B cell (primary cell): ENCODE data around the gene RAN. TPM values are rescaled to one million over a fixed set of nuclear protein-coding genes. Genes with fewer than 3 reads are reported as not detected.

Experiments
- ATAC-seq: fragments of 200-7000 bp; cut with Tn5 transposase; one replicate; pipeline ENCODE4 v1.10.0; 2021; ENCODE audit warnings: low read depth, mild to moderate bottlenecking, moderate number of reproducible peaks, moderate library complexity
- CTCF ChIA-PET: fragments of 350-600 bp; sonication (Branson Sonifier 250); formaldehyde crosslinking; loops from one replicate; lab custom pipeline; 2021; ENCODE audit warnings: antibody characterized with exemption, inconsistent platforms; lab: Charles Lee
- POLR2A ChIA-PET: fragments of 350-600 bp; sonication (Branson Sonifier 250); formaldehyde crosslinking; loops from one replicate; lab custom pipeline; 2021; ENCODE audit warnings: antibody characterized with exemption; lab: Charles Lee
- DNase-seq: peaks from one replicate; pipeline ENCODE4 v3.0.0; 2013
- H2AFZ ChIP-seq: 2 replicates; pipeline ENCODE4 v1.6.1; 2012; ENCODE audit warnings: mild to moderate bottlenecking, low read depth, low read length; ENCODE audit not compliant: insufficient read depth, poor library complexity, severe bottlenecking
- H3K27ac ChIP-seq, 2 donors: 1 replicate in 1 of 2; 2 replicates in 1 of 2; pipeline ENCODE4 v1.5.1; 2012 to 2013; ENCODE audit warnings: low read length in 2 of 2, mild to moderate bottlenecking in 2 of 2, moderate library complexity in 1 of 2
- H3K27me3 ChIP-seq, 4 experiments: fragments of 200-600 bp in 1 of 4; sonication (generic) in 1 of 4; replicated peaks in 1 of 4; 1 replicate in 2 of 4; 2 replicates in 2 of 4; pipeline versions ENCODE4 v1.6.1 to v1.7.0; 2013 to 2016; ENCODE audit warnings: low read length in 3 of 4, mild to moderate bottlenecking in 2 of 4, mixed read lengths in 1 of 4, moderate library complexity in 1 of 4; ENCODE audit not compliant: insufficient read depth in 4 of 4, control insufficient read depth in 3 of 4; ENCODE audit errors: control extremely low read depth in 1 of 4
- H3K36me3 ChIP-seq, 2 experiments: replicated peaks in 1 of 2; 1 replicate in 1 of 2; 2 replicates in 1 of 2; pipeline versions ENCODE4 v1.6.1 to v1.7.1; 2013; ENCODE audit warnings: low read length in 1 of 2; ENCODE audit not compliant: insufficient read depth in 2 of 2, control insufficient read depth in 1 of 2; ENCODE audit errors: control extremely low read depth in 1 of 2, extremely low read depth in 1 of 2
- H3K4me1 ChIP-seq, 2 donors: fragments of 200-600 bp in 1 of 2; sonication (generic) in 1 of 2; 1 replicate in 1 of 2; 2 replicates in 1 of 2; pipeline versions ENCODE4 v1.5.1 to v1.6.1; 2013 to 2017; ENCODE audit warnings: low read length in 2 of 2; ENCODE audit not compliant: control insufficient read depth in 2 of 2, insufficient read depth in 2 of 2
- H3K4me2 ChIP-seq: replicated peaks from 2 replicates; pipeline ENCODE3; 2012; ENCODE audit warnings: mild to moderate bottlenecking, low read depth, low read length; ENCODE audit not compliant: poor library complexity, severe bottlenecking
- H3K4me3 ChIP-seq, 5 experiments: fragments of 200-600 bp in 1 of 5; sonication (generic) in 1 of 5; 1 replicate in 3 of 5; 2 replicates in 2 of 5; pipeline versions ENCODE4 v1.5.1 to v1.7.0; 2011 to 2016; ENCODE audit warnings: low read length in 4 of 5, mild to moderate bottlenecking in 4 of 5, low read depth in 2 of 5, control low read depth in 1 of 5, moderate library complexity in 1 of 5; ENCODE audit not compliant: insufficient read depth in 1 of 5; ENCODE audit errors: control extremely low read depth in 1 of 5, extremely low read depth in 1 of 5
- H3K79me2 ChIP-seq: fragments of 200-600 bp; sonication (generic); one replicate; pipeline ENCODE4 v1.6.0; 2016; ENCODE audit warnings: low read length; ENCODE audit not compliant: control insufficient read depth, insufficient read depth
- H3K9ac ChIP-seq: fragments of 200-600 bp; sonication (generic); 2 replicates; pipeline ENCODE4 v1.6.1; 2017; ENCODE audit warnings: mild to moderate bottlenecking, low read length, moderate library complexity
- H3K9me3 ChIP-seq, 3 donors: one replicate each; pipeline versions ENCODE4 v1.6.1 to v1.7.1; 2013; ENCODE audit warnings: low read length in 2 of 3; ENCODE audit not compliant: control insufficient read depth in 2 of 3, insufficient read depth in 1 of 3; ENCODE audit errors: control extremely low read depth in 1 of 3
- H4K20me1 ChIP-seq: 2 replicates; pipeline ENCODE4 v1.6.0; 2012; ENCODE audit warnings: mild to moderate bottlenecking, low read length; ENCODE audit not compliant: insufficient read depth, control insufficient read depth, poor library complexity, severe bottlenecking
- H3K27ac Mint-ChIP-seq: one replicate; pipeline ENCODE4 v1.8.0; 2021; ENCODE audit warnings: mixed read lengths
- H3K27me3 Mint-ChIP-seq: one replicate; pipeline ENCODE4 v1.8.0; 2021; ENCODE audit warnings: mixed read lengths
- H3K4me1 Mint-ChIP-seq: one replicate; pipeline ENCODE4 v1.8.0; 2021; ENCODE audit warnings: mixed read lengths
- H3K4me3 Mint-ChIP-seq: one replicate; pipeline ENCODE4 v1.8.0; 2021; ENCODE audit warnings: mixed read lengths
- H3K9me3 Mint-ChIP-seq: one replicate; pipeline ENCODE4 v1.8.0; 2022; ENCODE audit warnings: mixed read lengths; ENCODE audit not compliant: insufficient read depth
- EZH2 ChIP-seq: IDR thresholded peaks from 2 replicates; pipeline ENCODE4 v1.6.1; 2012; ENCODE audit warnings: borderline replicate concordance, low read depth, mild to moderate bottlenecking, moderate library complexity, low read length; ENCODE audit not compliant: insufficient read depth, poor library complexity, severe bottlenecking
- WGBS: methylation state at CpG from one replicate; pipeline ENCODE4 v1.1.5; 2013; ENCODE audit warnings: missing lambda C conversion rate; ENCODE audit not compliant: insufficient coverage; 5-methylcytosine and 5-hydroxymethylcytosine counted together
- intact Hi-C: fragments of 100-400 bp; cut with micrococcal nuclease; formaldehyde crosslinking; loops from one replicate; pipeline ENCODE4 v1.10.0; 2022
- polyA plus RNA-seq: library from polyadenylated mRNA; depleted of rRNA; stranded (reverse); fragments of >200 nt; gene quantifications from 2 replicates; pipeline ENCODE4 v1.2.3, GENCODE V29; 2012
- total RNA-seq, 2 donors: library from RNA; stranded (reverse); fragments of 120-200 nt in 1 of 2; gene quantifications; 1 replicate in 1 of 2; 2 replicates in 1 of 2; pipeline versions ENCODE4 v1.2.3 to v1.2.4, GENCODE V29; 2013 to 2022
- TF ChIP-seq, protein P1 (sequence below): fragments of 200-600 bp; IDR thresholded peaks from one replicate; pipeline ENCODE4 v1.8.0; 2022; ENCODE audit warnings: antibody characterized with exemption, mild to moderate bottlenecking

RAN gene
- total and polyA plus RNA-seq, 2 donors (not counting 1 experiment from before 2014, with no cell fraction given) = 298 to 339 TPM

DNA sequence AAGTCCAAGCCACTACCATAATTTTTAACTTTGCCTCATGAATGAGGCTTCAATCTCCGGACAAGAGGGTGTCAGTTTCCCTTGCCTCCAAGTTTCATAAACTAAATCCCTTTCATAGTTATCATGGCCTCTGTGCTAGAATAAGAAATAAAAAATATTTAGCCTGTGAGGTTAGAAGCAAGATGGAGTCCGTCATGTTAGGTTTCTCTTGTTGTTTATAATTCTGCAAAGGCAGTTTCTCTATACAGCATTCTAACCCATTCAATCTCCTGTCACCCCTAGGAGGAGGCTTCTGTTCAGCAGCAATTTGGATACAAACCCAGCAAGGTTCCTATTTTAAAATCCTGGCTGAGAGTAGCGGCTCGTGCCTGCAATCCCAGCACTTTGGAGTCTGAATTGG is 15.8 kb upstream of the RAN start:
- TF ChIP-seq, protein P1, sequence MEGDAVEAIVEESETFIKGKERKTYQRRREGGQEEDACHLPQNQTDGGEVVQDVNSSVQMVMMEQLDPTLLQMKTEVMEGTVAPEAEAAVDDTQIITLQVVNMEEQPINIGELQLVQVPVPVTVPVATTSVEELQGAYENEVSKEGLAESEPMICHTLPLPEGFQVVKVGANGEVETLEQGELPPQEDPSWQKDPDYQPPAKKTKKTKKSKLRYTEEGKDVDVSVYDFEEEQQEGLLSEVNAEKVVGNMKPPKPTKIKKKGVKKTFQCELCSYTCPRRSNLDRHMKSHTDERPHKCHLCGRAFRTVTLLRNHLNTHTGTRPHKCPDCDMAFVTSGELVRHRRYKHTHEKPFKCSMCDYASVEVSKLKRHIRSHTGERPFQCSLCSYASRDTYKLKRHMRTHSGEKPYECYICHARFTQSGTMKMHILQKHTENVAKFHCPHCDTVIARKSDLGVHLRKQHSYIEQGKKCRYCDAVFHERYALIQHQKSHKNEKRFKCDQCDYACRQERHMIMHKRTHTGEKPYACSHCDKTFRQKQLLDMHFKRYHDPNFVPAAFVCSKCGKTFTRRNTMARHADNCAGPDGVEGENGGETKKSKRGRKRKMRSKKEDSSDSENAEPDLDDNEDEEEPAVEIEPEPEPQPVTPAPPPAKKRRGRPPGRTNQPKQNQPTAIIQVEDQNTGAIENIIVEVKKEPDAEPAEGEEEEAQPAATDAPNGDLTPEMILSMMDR = no peak
- no peak for TF ChIP-seq EZH2
- WGBS = no CpG with 5 or more reads among the region's 4 CpGs
- Mint-ChIP-seq H3K4me3 (no peak overlapping the region), H3K27me3 (peaks cover 19% of the 10 kb centered on the region), H3K4me1 (no peaks in the 10 kb centered on the region), H3K9me3 (peaks cover 5% of the 10 kb centered on the region), H3K27ac (no peak overlapping the region)
- H2AFZ ChIP-seq = no peak overlapping the region
- no peak overlapping the region for H3K27ac ChIP-seq
- DNase-seq (no peak), ATAC-seq (no peak)
- CTCF ChIA-PET = interaction anchor here (0.7 kb wide), 1 partner anchor 205 kb away, joined by 3 read pairs; no protein-coding TSS in a partner anchor
- POLR2A ChIA-PET = no interaction called here
- H3K9ac ChIP-seq = no peak overlapping the region
- no peak overlapping the region for H3K4me2 ChIP-seq
- H3K4me3 ChIP-seq = no peak overlapping the region
- no peaks in the 10 kb centered on the region for H4K20me1 ChIP-seq
- H3K27me3 ChIP-seq = peaks cover 0 to 7% (median 0%) of the 10 kb centered on the region in 4 experiments
- no peaks in the 10 kb centered on the region for H3K4me1 ChIP-seq
- no peaks in the 10 kb centered on the region for H3K36me3 ChIP-seq
- peaks cover 0 to 15% (median 0%) of the 10 kb centered on the region in 3 donors for H3K9me3 ChIP-seq
- intact Hi-C loops = no loop called here
- no peaks in the 10 kb centered on the region for H3K79me2 ChIP-seq

DNA sequence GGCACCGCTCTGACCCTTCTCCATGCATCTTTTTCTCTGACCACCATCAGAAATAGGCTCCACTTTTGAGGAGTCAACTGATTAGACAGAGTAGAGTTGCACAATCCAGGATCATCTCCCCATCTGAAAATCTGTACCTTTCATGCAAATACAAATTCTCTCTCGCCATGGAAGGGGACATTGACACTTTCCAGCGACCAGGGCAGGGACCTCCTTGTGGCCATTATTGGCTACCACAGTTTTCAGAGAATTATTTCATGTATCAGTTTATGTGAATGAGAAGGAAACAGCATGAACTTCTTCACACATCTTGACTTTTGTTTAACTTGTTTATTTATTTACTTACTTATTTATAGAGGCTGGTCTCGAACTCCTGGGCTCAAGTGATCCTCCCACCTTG is 13.8 kb upstream of the RAN start:
- no peaks in the 10 kb centered on the region for H3K79me2 ChIP-seq
- H3K27me3 ChIP-seq = peaks cover 0 to 7% (median 0%) of the 10 kb centered on the region in 4 experiments
- no peaks in the 10 kb centered on the region for H3K4me1 ChIP-seq
- TF ChIP-seq, protein P1 = no peak
- no peak for TF ChIP-seq EZH2
- intact Hi-C loops = no loop called here
- H2AFZ ChIP-seq = no peak overlapping the region
- no peak overlapping the region for H3K27ac ChIP-seq
- H3K4me2 ChIP-seq = no peak overlapping the region
- ATAC-seq = no peak
- POLR2A ChIA-PET = no interaction called here
- 100% methylated on average over 1 of the region's 4 CpGs for WGBS
- H3K4me3 ChIP-seq = no peak overlapping the region
- H3K36me3 ChIP-seq = no peaks in the 10 kb centered on the region
- H3K9me3 ChIP-seq = peaks cover 0 to 22% (median 0%) of the 10 kb centered on the region in 3 donors
- Mint-ChIP-seq H3K4me1 (no peaks in the 10 kb centered on the region), H3K27me3 (peaks cover 15% of the 10 kb centered on the region), H3K4me3 (no peak overlapping the region), H3K27ac (no peak overlapping the region), H3K9me3 (peaks cover 5% of the 10 kb centered on the region)
- CTCF ChIA-PET = interaction anchor here (1.2 kb wide), 1 partner anchor 38 kb away, joined by 3 read pairs; no protein-coding TSS in a partner anchor
- H4K20me1 ChIP-seq = no peaks in the 10 kb centered on the region
- no peak overlapping the region for H3K9ac ChIP-seq
- DNase-seq = no peak
